Kidney epithelial cell (primary cell): ENCODE results near the gene CCDC71L. TPM values are rescaled to one million over a fixed set of nuclear protein-coding genes. Genes with fewer than 3 reads are reported as not detected.
"Not testable (repeated sequence)": the region's sequence is repeated elsewhere in the genome, so short reads cannot be mapped to it uniquely, and the experiment has no call there.

Experiments
- DNase-seq: peaks from one replicate; pipeline ENCODE4 v3.0.0-alpha.2; 2010; ENCODE audit warnings: low read depth
- H3K27me3 ChIP-seq: 2 replicates; pipeline ENCODE4 v1.6.0; 2011; ENCODE audit warnings: low read length; ENCODE audit not compliant: control insufficient read depth, insufficient read depth
- H3K36me3 ChIP-seq: 2 replicates; pipeline ENCODE4 v1.5.1; 2011; ENCODE audit warnings: low read length; ENCODE audit not compliant: control insufficient read depth, insufficient read depth
- H3K4me3 ChIP-seq: 2 replicates; pipeline ENCODE4 v1.5.1; 2011; ENCODE audit warnings: low read depth, mild to moderate bottlenecking, control low read depth, low read length
- total RNA-seq: library from RNA; depleted of rRNA; stranded (reverse); fragments of >200 nt; gene quantifications from 2 replicates; pipeline ENCODE4 v1.2.3, GENCODE V29; 2015
- TF ChIP-seq, protein P1 (sequence below): IDR thresholded peaks from 2 replicates; pipeline ENCODE4 v1.5.1; 2011; ENCODE audit warnings: mild to moderate bottlenecking, moderate library complexity, low read length, control low read depth, inconsistent platforms; ENCODE audit not compliant: insufficient read depth, poor library complexity, severe bottlenecking

CCDC71L gene
- total RNA-seq = 26.2 and 32.1 TPM in 2 replicates

DNA sequence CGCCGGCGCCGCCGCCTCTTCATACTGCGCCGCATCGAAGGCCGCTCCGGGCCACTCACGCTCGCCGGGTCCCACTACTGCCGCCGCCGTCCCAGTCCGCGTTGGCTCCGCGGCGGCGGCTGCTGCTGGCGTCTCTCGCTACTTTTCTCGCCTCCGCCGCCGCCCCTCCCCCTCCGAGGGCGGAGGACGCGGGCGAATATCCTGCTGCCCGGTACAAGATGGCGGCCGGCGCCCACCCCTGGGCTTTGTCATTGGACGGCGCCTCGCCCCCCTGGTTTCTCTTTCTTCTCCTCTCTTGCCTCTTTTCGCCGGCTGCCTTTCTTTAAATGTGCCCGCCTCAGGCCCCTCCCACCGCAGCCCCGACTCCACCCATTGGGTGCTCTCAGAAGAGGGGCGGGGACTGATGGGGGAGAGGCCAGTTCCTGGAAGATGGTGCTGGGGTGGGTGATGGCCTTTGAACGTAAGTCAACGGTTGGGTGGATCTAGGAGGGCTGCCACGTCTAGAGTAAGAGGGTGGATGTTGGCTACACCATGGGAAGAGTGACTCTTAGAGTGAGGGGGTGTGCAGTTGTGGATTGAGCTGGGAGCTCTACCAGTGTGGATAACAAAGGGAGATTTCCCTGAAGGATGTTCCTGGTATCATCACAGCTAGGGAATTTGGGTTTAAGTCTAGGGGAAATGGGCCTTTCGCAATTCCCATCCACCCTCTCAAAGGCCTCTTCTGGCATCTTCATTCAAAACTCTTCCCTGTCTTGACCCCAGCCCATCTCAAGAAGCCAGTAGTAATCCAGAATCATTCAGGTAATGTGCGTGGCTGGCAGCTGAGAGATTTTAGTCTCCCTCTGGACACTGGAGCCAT lies at the start of gene CCDC71L:
CCDC71L (minus strand) TSS at position 297 of the 859 bp plus-strand sequence; CDS start at position 35, 262 bp downstream.
- Histone ChIP-seq H3K4me3 (peak within 1 kb of the TSS; percentile 72), H3K36me3 (no peaks in the 10 kb centered on the region), H3K27me3 (no peaks in the 10 kb centered on the region)
- TF ChIP-seq, protein P1, sequence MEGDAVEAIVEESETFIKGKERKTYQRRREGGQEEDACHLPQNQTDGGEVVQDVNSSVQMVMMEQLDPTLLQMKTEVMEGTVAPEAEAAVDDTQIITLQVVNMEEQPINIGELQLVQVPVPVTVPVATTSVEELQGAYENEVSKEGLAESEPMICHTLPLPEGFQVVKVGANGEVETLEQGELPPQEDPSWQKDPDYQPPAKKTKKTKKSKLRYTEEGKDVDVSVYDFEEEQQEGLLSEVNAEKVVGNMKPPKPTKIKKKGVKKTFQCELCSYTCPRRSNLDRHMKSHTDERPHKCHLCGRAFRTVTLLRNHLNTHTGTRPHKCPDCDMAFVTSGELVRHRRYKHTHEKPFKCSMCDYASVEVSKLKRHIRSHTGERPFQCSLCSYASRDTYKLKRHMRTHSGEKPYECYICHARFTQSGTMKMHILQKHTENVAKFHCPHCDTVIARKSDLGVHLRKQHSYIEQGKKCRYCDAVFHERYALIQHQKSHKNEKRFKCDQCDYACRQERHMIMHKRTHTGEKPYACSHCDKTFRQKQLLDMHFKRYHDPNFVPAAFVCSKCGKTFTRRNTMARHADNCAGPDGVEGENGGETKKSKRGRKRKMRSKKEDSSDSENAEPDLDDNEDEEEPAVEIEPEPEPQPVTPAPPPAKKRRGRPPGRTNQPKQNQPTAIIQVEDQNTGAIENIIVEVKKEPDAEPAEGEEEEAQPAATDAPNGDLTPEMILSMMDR = no peak
- DNase-seq = peak; percentile 75

DNA sequence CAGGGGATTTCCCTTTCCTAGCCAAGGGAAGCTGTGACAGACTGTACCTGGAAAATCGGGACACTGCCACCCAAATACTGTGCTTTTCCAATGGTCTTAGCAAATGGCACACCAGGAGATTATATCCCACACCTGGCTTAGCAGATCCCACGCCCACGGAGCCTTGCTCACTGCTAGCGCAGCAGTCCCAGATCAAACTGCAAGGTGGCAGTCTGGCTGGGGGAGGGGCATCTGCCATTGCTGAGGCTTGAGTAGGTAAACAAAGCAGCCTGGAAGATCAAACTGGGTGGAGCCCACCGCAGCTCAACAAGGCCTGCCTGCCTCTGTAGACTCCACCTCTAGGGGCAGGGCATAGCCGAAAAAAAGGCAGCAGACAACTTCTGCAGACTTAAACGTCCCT lies 48.6 kb upstream of the CCDC71L start:
- H3K36me3 ChIP-seq, H3K27me3 ChIP-seq, DNase-seq, H3K4me3 ChIP-seq: not testable (repeated sequence)

DNA sequence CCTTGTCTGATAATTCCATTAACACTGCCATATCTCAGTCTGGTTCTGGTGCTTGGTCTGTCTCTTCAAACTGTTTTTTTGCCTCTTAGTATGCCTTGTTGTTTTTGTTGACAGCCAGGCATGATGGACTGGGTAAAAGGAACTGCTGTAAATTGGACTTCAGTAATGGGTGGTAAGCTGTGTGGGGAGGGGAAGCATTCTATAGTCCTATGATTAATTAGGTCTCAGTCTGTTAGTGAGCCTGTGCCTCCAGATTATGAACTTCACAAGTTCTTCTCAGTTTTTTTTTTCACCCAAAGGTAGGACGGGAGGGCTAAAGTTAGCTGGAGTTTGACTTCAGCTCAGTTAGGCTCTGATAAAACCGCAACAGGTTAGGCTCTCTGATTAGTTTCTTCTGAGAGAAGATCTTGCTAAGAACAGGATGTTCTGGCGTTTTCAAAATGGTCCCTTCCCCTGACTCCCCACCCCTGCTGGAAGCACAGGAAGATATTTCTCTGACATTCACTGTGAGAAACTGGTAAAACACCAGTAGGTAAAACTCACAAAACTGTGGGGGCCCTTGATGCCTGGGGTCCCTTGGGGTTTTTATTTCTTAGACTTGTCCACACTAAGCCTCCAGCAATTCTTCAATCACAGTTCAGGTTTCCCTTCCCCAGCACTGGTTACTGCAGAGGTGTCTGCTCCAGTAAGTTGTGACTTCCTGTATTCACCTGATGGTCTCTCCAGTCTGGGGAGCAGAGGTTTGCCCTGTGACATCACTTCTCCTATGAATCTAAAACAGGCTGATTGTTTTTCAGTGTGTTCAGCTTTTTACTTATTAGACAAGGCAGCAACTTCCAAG lies 43.3 kb upstream of the CCDC71L start:
- Histone ChIP-seq H3K27me3 (no peaks in the 10 kb centered on the region), H3K4me3 (no peak overlapping the region), H3K36me3 (no peaks in the 10 kb centered on the region)
- TF ChIP-seq, protein P1 = no peak
- DNase-seq = no peak

DNA sequence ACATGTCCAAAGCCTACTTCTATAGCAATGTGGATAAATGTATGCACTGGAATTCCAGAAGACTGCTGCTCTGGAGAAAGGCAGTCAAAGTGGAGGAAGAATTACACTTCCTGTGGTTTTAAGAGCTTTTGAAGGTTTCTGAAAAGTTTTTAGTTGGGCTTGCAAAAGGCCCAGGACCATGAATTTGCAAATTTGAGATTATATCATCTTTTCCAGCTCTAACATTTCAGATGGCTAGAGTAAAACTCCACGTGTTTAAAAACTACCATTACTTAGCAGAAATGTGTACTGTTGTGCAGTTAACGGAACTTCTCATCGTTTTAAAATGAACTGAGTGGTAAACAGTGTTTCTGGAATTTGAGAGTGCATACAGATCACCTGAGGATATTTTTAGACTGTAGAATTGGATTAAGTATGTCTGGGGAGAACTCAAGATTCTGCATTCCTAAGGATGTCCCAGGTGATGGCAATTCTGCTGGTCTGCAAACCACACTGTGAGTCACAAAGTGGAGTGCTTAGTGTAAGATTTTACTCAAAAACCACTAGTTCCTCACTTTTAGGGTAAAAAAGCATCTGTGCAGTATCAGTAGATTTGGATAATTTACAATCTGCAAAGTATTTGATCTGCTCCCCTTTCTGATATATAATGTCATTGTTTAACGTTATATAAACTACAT lies 32.9 kb upstream of the CCDC71L start:
- H3K4me3 ChIP-seq = no peak overlapping the region
- H3K27me3 ChIP-seq = no peaks in the 10 kb centered on the region
- DNase-seq = peak; percentile 23
- no peaks in the 10 kb centered on the region for H3K36me3 ChIP-seq
- TF ChIP-seq, protein P1 = no peak

DNA sequence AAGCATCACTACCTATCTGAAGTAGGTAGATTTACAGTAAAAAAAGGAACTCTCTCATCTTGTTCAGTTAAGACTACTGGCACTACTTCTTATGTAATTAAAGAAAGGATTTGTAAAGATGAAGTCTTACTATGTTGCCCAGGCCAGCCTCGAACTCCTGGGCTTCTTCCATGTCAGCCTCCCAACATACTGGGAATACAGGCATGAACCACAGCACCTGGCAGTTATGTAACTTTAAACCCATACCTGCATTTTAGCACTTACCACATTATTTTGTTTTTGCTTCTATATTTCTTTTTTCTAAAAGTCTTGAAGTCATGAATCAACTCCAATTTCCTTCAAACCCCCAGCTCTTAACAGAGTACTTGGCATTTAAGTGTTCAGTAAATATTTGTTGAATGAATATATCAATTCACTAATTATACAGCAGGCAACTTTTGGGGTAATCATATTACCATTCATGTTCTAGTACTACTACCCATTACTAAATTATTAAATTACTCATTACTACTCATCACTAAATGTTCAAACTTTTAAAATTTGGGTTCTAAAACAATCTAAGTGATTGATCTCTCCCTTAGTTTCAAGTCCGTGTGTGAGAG lies 31.6 kb upstream of the CCDC71L start:
- TF ChIP-seq, protein P1 = no peak
- Histone ChIP-seq H3K4me3 (no peak overlapping the region), H3K36me3 (no peaks in the 10 kb centered on the region), H3K27me3 (no peaks in the 10 kb centered on the region)
- no peak for DNase-seq

DNA sequence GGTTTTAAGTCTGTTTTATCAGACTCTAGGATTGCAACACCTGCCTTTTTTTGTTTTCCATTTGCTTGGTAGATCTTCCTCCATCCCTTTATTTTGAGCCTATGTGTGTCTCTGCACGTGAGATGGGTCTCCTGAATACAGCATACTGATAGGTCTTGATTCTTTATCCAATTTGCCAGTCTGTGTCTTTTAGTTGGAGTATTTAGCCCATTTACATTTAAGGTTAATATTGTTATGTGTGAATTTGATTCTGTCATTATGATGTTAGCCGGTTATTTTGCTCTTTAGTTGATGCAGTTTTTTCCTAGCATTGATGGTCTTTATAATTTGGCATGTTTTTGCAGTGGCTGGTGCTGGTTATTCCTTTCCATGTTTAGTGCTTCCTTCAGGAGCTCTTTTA lies 27.2 kb upstream of the CCDC71L start:
- not testable (repeated sequence) for H3K4me3 ChIP-seq, H3K27me3 ChIP-seq, DNase-seq, H3K36me3 ChIP-seq
